Stimulated activated memory B cell treated with anti-CD40 and anti-IgM and Interleukin-4, amounts not matched to agents 10 μg/mL and 1 μg/mL and 100 μg/mL, for 72 hours (primary cell): ENCODE data around the gene COPZ1.
A peak's percentile ranks its signal among the peaks of the same experiment; 100 is the strongest.
"Not testable (repeated sequence)": the region's sequence is repeated elsewhere in the genome, so short reads cannot be mapped to it uniquely, and the experiment has no call there.

Experiments
- ATAC-seq: fragments of 150-1000 bp; cut with Tn5 transposase; 2 replicates; pipeline ENCODE4 v1.10.0; 2021
- H3K27ac Mint-ChIP-seq: one replicate; pipeline ENCODE4 v1.8.0; 2022; ENCODE audit warnings: mild to moderate bottlenecking, mixed read lengths
- H3K27me3 Mint-ChIP-seq: one replicate; pipeline ENCODE4 v1.8.0; 2022; ENCODE audit warnings: mixed read lengths
- H3K36me3 Mint-ChIP-seq: one replicate; pipeline ENCODE4 v1.8.0; 2022; ENCODE audit warnings: mixed read lengths
- H3K4me1 Mint-ChIP-seq: one replicate; pipeline ENCODE4 v1.8.0; 2022; ENCODE audit warnings: mixed read lengths
- H3K4me3 Mint-ChIP-seq: one replicate; pipeline ENCODE4 v1.8.0; 2022; ENCODE audit warnings: mild to moderate bottlenecking, moderate library complexity, mixed read lengths
- H3K9me3 Mint-ChIP-seq: one replicate; pipeline ENCODE4 v1.8.0; 2022; ENCODE audit warnings: mixed read lengths

The COPZ1 gene

GRCh38 chr12:54304187-54304810, 20.6 kb upstream of the COPZ1 start:
- peaks cover 55% of the 10 kb centered on the region for H3K4me1 Mint-ChIP-seq
- H3K36me3 Mint-ChIP-seq = no peaks in the 10 kb centered on the region
- no peaks in the 10 kb centered on the region for H3K9me3 Mint-ChIP-seq
- peaks cover 66% of the 10 kb centered on the region for H3K27me3 Mint-ChIP-seq
- ATAC-seq = peak; percentile 95
- H3K4me3 Mint-ChIP-seq = peak overlapping the region; percentile 67
- peak overlapping the region; percentile 70 for H3K27ac Mint-ChIP-seq

DNA sequence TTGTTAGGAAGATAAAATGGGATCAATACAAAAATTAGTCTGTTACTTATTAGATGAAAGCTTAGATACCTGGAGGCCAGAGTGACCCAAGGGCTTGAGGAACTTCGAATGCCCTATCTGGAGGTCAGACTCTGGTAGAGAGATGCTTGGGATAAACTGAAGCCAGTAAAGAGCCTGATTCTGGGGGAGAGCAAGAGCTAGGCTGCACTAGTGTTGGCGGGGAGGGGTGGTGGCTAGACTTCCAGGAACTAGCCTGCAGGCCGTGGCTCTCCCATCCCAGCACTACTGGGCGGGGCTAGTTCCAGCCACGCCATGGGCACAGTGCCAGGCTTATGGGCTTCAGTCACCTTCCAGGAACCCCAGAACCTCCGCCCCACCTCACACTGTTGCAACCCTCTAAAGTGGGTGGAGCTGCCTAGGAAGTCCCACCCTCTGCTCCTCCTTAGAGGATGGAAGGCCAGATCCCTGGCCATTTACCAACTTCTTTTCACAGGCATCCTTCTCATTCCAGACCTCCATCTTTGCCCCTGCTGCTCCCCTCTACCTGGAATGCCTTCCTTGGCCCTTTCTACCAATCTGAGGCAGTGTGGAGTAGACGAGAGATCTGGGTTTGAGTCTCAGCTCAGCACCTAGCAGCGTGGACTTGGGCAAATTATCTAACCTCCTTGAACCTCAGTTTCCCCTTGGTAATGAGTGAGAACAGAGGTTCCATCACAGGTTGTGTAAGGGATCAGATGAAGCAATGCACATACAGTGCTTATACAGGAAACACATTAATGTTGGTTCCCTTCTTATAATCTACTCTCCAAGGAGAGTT, 17.8 kb upstream of the COPZ1 start:
- Mint-ChIP-seq H3K4me1 (peaks cover 35% of the 10 kb centered on the region), H3K36me3 (no peaks in the 10 kb centered on the region), H3K4me3 (no peak overlapping the region), H3K27me3 (peaks cover 39% of the 10 kb centered on the region), H3K27ac (no peak overlapping the region), H3K9me3 (no peaks in the 10 kb centered on the region)
- no peak for ATAC-seq

- H3K36me3 Mint-ChIP-seq = no peaks in the 10 kb centered on the region
- H3K9me3 Mint-ChIP-seq = no peaks in the 10 kb centered on the region
- no peak for ATAC-seq
- no peak overlapping the region for H3K27ac Mint-ChIP-seq
- H3K4me1 Mint-ChIP-seq = peaks cover 10% of the 10 kb centered on the region
- H3K4me3 Mint-ChIP-seq = no peak overlapping the region
- peaks cover 13% of the 10 kb centered on the region for H3K27me3 Mint-ChIP-seq
Observed at GRCh38 chr12:54311051-54311450, 13.9 kb upstream of the COPZ1 start.

DNA sequence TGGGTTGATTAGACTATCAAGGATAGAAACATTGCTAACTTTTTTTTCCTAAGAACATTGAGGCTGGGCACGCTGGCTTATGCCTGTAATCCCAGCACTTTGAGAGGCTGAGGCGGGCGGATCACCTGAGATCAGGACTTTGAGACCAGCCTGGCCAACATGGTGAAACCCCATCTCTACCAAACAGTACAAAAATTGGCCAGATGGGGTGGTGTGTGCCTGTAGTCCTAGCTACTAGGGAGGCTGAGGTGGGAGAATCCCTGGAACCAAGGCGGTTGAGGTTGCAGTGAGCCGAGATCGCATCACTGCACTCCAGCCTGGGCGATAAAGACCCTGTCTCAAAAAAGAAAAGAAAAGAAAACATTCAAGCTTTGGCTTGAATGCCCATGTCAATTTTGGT, 12.6 kb upstream of the COPZ1 start:
- H3K4me1 Mint-ChIP-seq, H3K27me3 Mint-ChIP-seq, H3K4me3 Mint-ChIP-seq, H3K27ac Mint-ChIP-seq, H3K36me3 Mint-ChIP-seq, ATAC-seq, H3K9me3 Mint-ChIP-seq: not testable (repeated sequence)

- Mint-ChIP-seq H3K36me3 (no peaks in the 10 kb centered on the region), H3K27me3 (no peaks in the 10 kb centered on the region), H3K27ac (no peak overlapping the region), H3K4me1 (peaks cover 20% of the 10 kb centered on the region), H3K4me3 (no peak overlapping the region), H3K9me3 (no peaks in the 10 kb centered on the region)
- ATAC-seq = no peak
Observed at GRCh38 chr12:54321363-54321762, 3.6 kb upstream of the COPZ1 start.

GRCh38 chr12:54325442-54326109, 645 bp downstream of the COPZ1 start:
- H3K27me3 Mint-ChIP-seq, ATAC-seq, H3K36me3 Mint-ChIP-seq, H3K9me3 Mint-ChIP-seq: not testable (repeated sequence)
- peak overlapping the region; percentile 88 for H3K4me3 Mint-ChIP-seq
- peaks cover 44% of the 10 kb centered on the region for H3K4me1 Mint-ChIP-seq
- H3K27ac Mint-ChIP-seq = peak overlapping the region; percentile 94

DNA sequence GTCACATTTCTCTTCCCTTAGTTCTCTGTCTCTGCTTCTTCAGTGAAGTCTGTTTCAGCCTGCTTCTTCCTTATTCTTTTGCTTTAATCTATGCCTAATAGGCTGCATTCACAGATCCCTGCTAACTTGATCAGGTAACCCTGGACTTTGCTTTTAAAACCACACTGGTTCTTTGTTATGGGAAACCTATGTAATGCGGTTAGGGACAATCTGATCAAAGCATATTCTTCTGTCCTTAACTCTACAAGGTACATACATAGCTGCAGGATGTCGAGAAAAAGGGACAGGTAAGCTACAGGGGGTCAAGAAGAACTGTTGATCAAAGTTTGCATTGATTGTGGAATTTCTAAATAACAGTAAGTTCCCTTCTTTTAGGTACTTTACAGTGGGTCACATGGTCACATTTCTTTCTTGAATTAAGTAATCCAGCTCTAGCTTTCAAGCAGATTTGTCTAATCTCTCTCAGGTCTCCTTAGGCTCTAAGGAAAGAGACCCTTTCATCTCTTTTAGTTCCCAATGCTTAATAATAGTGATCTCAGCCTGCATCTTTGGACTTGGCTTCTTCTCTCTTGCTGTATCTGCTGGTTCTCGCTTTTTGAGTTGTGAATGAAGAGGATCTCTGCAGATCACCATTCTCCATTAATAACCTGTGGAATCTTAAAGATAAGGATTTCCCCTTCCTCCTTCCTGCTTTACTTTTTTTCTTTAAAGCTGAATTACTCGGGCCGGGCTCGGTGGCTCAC, 3.8 kb downstream of the COPZ1 start:
- Mint-ChIP-seq H3K27ac (peak overlapping the region; percentile 37), H3K4me1 (peaks cover 47% of the 10 kb centered on the region), H3K27me3 (no peaks in the 10 kb centered on the region), H3K9me3 (no peaks in the 10 kb centered on the region), H3K4me3 (no peak overlapping the region), H3K36me3 (peaks cover 5% of the 10 kb centered on the region)
- ATAC-seq = no peak

DNA sequence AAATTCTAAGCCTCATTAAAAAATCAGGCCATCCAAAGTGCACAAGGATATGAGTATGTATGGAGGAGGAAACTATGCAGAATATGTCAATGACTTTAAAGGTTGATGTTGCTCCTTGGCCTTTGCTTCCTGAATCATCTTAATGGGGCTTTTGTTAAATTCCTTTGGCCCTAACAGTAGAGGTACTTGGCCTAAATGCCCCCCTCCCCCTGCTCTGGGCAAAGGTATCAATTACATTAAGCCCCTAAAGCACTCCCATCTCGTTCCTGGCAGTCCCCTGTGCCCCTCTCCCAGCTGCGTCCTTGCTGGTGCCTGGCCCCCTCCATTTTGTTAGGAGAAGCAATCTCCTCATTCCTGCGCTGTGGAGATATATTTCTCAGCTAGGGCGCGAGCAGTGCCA, 4.8 kb downstream of the COPZ1 start:
- H3K27me3 Mint-ChIP-seq = no peaks in the 10 kb centered on the region
- H3K9me3 Mint-ChIP-seq = no peaks in the 10 kb centered on the region
- H3K4me1 Mint-ChIP-seq = peaks cover 41% of the 10 kb centered on the region
- ATAC-seq = no peak
- H3K36me3 Mint-ChIP-seq = peaks cover 5% of the 10 kb centered on the region
- no peak overlapping the region for H3K4me3 Mint-ChIP-seq
- H3K27ac Mint-ChIP-seq = no peak overlapping the region

DNA sequence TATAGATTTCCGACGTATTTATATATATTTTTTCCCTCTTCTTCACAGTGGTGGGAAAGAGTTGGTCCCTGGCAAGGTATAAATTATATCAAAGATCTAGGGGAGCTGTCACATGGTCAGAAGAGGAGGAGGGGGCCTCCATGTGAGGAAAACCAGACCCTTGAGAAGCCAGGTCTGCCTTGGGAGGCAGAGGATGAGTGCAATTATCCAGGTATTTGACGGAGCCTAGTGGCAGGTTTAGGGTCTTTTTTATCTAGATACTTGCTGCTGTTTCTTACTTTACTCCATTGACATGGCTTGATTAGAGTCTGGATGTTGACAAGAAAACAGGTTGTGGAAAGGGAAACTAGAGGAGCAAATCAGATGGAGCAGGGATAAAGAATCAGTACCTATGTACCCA, 5.5 kb downstream of the COPZ1 start:
- Mint-ChIP-seq H3K9me3 (no peaks in the 10 kb centered on the region), H3K27ac (no peak overlapping the region), H3K36me3 (peaks cover 5% of the 10 kb centered on the region), H3K27me3 (no peaks in the 10 kb centered on the region), H3K4me3 (no peak overlapping the region), H3K4me1 (peaks cover 36% of the 10 kb centered on the region)
- no peak for ATAC-seq

GRCh38 chr12:54331461-54331860, 6.5 kb downstream of the COPZ1 start:
- Mint-ChIP-seq H3K9me3 (no peaks in the 10 kb centered on the region), H3K36me3 (peaks cover 5% of the 10 kb centered on the region), H3K27me3 (no peaks in the 10 kb centered on the region), H3K4me3 (no peak overlapping the region), H3K27ac (no peak overlapping the region), H3K4me1 (peaks cover 34% of the 10 kb centered on the region)
- ATAC-seq = no peak

DNA sequence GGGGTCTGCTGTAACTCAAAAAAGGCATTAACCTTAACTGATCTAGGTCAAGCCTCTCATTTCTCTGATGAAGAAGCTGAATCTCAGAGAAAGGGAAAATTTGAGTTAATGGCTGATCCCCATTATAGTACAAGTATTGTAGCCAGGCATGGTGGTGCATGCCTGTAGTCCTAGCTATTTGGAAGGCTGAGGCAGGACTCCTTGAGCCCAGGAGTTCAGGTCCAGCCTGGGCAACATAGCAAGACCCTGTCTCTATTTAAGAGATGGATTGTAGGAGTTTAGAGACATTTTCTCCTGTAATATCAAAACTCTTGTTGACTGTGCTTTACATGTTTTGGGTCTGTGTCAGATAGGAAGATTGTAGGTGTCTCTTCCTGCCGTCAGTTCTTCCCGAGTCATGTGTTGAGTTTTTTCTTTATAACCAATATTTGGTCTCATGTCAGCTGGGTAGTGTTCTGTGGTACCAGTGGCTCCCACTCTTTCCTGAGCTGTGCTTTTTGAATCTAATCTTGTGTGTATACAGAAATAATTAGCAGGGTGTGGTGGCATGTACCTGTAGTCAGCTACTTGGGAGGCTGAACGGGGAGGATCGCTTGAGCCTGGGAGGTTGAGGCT, 8.6 kb downstream of the COPZ1 start:
- no peaks in the 10 kb centered on the region for H3K9me3 Mint-ChIP-seq
- no peak for ATAC-seq
- no peak overlapping the region for H3K27ac Mint-ChIP-seq
- peaks cover 5% of the 10 kb centered on the region for H3K36me3 Mint-ChIP-seq
- H3K4me1 Mint-ChIP-seq = peaks cover 33% of the 10 kb centered on the region
- H3K4me3 Mint-ChIP-seq = no peak overlapping the region
- no peaks in the 10 kb centered on the region for H3K27me3 Mint-ChIP-seq

DNA sequence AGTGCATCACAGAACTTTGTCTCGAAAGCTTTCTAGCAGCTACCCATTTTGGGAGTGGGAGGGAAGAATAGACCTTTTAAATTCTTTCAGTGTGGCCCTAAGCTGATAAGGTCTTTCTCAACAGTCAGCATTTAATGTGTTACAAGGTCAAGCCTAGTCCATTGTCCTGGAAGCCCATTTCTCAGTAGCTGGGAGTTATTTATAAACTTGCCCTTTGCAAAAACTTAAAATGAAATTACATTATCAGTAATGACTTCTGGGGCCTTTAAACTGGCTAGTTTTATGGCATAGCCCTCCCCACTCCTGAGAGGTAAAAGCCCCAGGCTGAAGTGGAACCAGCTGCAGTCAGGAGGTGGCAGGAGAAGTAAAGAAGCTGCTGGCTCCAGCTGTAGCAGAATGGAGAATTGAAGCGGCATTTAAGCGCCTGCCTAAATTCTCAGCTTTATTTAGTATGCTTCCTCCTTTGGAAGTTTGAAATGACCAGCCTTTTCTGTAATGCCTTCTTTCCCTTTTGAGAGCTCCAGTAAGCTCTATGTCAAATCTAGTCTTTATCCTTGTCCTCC, 12.4 kb downstream of the COPZ1 start:
- H3K27ac Mint-ChIP-seq = no peak overlapping the region
- peaks cover 10% of the 10 kb centered on the region for H3K4me1 Mint-ChIP-seq
- no peak for ATAC-seq
- H3K27me3 Mint-ChIP-seq = no peaks in the 10 kb centered on the region
- H3K9me3 Mint-ChIP-seq = no peaks in the 10 kb centered on the region
- no peak overlapping the region for H3K4me3 Mint-ChIP-seq
- peaks cover 18% of the 10 kb centered on the region for H3K36me3 Mint-ChIP-seq

GRCh38 chr12:54337854-54338650, 13.1 kb downstream of the COPZ1 start:
- ATAC-seq = no peak
- H3K4me1 Mint-ChIP-seq = peaks cover 10% of the 10 kb centered on the region
- peaks cover 25% of the 10 kb centered on the region for H3K36me3 Mint-ChIP-seq
- H3K4me3 Mint-ChIP-seq = no peak overlapping the region
- no peaks in the 10 kb centered on the region for H3K9me3 Mint-ChIP-seq
- H3K27ac Mint-ChIP-seq = no peak overlapping the region
- H3K27me3 Mint-ChIP-seq = no peaks in the 10 kb centered on the region

DNA sequence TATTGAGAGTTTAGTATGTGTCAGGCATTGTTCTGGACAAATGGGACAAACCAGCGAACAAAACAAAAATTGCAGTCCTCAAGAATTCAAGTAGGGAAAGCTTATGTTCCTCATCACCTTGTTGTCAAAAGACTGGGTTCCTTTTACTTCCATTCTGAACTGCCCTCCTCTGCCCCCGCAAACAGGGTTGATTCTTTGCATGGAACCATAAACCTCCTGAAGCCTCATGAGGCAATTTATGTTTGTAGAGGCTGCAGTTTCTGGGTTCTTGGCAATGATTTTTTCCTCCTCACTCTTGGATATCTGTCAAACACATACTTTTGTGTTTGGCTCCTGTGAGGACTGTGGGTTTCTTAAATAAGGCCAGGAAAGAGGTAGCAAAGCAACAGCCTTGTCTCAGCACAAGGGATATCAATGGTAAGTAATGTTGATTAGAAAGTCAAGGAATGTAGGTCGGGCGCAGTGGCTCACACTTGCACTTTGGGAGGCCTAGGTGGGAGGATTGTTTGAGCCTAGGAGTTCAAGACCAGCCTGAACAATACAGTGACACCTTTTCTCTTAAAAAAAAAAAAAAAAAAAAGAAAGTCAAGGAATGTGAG, 13.9 kb downstream of the COPZ1 start:
- peaks cover 10% of the 10 kb centered on the region for H3K4me1 Mint-ChIP-seq
- no peak for ATAC-seq
- peaks cover 31% of the 10 kb centered on the region for H3K36me3 Mint-ChIP-seq
- no peaks in the 10 kb centered on the region for H3K27me3 Mint-ChIP-seq
- H3K9me3 Mint-ChIP-seq = no peaks in the 10 kb centered on the region
- no peak overlapping the region for H3K4me3 Mint-ChIP-seq
- no peak overlapping the region for H3K27ac Mint-ChIP-seq
